ENCODE data around the gene RHOT2.

Gene RHOT2

DNA sequence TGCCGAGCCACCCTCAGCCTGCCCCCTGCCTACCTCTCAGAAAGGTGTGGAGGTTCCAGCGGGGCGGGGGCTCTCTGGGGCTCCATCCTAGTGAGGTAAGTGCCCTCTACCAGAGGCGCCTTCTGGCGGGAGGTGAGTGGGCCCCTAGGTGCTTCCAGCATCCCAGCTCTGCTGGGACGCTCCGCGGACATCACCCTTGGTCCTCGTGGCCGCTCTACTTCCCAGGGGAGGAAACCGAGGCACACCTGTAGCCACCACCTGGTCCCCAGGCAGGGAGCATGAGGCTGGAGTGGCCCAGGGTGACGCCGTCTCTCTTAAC is 24.9 kb upstream of the RHOT2 start:
- TF ChIP-seq, protein P1, sequence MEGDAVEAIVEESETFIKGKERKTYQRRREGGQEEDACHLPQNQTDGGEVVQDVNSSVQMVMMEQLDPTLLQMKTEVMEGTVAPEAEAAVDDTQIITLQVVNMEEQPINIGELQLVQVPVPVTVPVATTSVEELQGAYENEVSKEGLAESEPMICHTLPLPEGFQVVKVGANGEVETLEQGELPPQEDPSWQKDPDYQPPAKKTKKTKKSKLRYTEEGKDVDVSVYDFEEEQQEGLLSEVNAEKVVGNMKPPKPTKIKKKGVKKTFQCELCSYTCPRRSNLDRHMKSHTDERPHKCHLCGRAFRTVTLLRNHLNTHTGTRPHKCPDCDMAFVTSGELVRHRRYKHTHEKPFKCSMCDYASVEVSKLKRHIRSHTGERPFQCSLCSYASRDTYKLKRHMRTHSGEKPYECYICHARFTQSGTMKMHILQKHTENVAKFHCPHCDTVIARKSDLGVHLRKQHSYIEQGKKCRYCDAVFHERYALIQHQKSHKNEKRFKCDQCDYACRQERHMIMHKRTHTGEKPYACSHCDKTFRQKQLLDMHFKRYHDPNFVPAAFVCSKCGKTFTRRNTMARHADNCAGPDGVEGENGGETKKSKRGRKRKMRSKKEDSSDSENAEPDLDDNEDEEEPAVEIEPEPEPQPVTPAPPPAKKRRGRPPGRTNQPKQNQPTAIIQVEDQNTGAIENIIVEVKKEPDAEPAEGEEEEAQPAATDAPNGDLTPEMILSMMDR (IDR thresholded peaks at IDR 0.05) = no peak
- Histone ChIP-seq H3K9ac (no peak overlapping the region), H2AFZ (no peak overlapping the region), H3K9me3 (ENCODE audit: control insufficient read depth, low read length) (no peaks in the 10 kb centered on the region), H3K79me2 (peaks cover 34% of the 10 kb centered on the region), H3K4me3 (ENCODE audit: low read depth, low read length) (peak overlapping the region; percentile 83), H3K4me2 (ENCODE audit: low read length) (peak overlapping the region; percentile 83), H3K36me3 (ENCODE audit: control insufficient read depth, insufficient read depth, low read length) (no peaks in the 10 kb centered on the region), H3K27me3 (ENCODE audit: control insufficient read depth, insufficient read depth, low read length) (no peaks in the 10 kb centered on the region), H3K27ac (peak overlapping the region; percentile 85), H3K4me1 (peaks cover 36% of the 10 kb centered on the region)

DNA sequence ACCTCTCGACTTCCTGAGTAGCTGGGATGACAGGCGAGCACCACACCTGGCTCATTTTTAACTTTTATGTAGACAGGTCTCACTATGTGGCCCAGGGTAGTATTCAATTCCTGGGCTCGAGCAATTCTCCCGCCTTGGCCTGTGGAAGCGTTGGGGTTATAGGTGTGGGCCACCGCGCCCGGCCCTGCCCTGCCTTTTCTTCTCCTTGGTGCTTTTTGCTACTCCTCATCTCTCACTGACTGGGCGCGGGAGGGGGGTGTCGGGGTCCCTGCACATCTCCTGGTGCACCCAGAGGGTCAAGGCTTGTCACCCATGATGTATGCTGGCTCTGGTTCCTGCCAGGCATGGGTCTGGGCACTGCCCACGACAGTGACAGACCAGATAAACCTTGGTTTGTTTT is 23.4 kb upstream of the RHOT2 start:
- TF ChIP-seq, protein P1 (IDR thresholded peaks at IDR 0.05) = no peak
- Histone ChIP-seq H3K4me3 (ENCODE audit: low read depth, low read length) (no peak overlapping the region), H3K36me3 (ENCODE audit: control insufficient read depth, insufficient read depth, low read length) (no peaks in the 10 kb centered on the region), H3K27ac (no peak overlapping the region), H3K4me1 (peaks cover 42% of the 10 kb centered on the region), H3K9ac (no peak overlapping the region), H3K79me2 (peaks cover 34% of the 10 kb centered on the region), H3K4me2 (ENCODE audit: low read length) (no peak overlapping the region), H2AFZ (no peak overlapping the region), H3K9me3 (ENCODE audit: control insufficient read depth, low read length) (no peaks in the 10 kb centered on the region), H3K27me3 (ENCODE audit: control insufficient read depth, insufficient read depth, low read length) (no peaks in the 10 kb centered on the region)

DNA sequence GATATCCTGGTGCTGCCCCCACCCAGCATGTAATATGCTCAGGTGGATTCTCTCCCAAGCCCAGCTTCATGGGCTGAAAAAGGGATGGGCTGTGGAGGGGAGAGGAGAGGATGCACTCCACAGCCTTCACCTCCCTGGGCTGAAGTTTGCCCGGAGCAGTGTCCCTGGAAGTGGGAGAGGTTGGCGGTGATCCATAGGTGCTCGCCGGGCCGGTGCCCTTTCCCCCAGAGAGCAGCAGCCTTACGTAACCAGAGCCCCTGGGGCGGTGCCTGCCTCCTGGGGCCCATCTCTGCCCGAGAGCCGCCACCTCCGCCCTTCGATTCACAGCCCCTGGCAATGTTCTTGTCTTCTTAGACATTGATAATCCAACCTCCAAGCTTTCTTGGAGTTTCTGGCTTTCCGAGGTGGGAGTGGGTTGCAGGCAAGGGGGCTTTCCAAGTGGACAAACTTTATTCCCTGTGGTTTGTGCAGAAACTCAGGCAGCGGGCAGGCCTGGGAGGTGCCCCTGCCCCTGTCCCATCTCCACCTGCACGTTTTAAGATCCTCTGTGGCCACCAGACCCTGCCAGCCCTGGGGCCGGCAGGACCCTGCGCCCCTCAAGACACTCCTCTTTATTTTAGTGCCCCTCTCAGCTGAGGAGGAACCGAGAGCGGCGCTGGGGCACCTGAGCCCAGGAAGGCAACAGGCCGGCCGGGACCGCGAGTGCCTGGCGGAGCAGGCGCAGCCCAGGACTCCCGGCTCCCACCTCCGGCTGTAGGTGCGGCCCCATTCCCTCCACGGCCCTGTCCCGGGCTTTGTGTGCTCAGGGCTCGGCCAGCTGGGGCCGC is 21.9 kb upstream of the RHOT2 start:
- H3K9ac ChIP-seq = no peak overlapping the region
- TF ChIP-seq, protein P1 (IDR thresholded peaks at IDR 0.05) = no peak
- H3K79me2 ChIP-seq = peaks cover 34% of the 10 kb centered on the region
- no peaks in the 10 kb centered on the region for H3K36me3 ChIP-seq (ENCODE audit: control insufficient read depth, insufficient read depth, low read length)
- no peaks in the 10 kb centered on the region for H3K27me3 ChIP-seq (ENCODE audit: control insufficient read depth, insufficient read depth, low read length)
- H3K27ac ChIP-seq = peak overlapping the region; percentile 17
- no peaks in the 10 kb centered on the region for H3K9me3 ChIP-seq (ENCODE audit: control insufficient read depth, low read length)
- H3K4me2 ChIP-seq (ENCODE audit: low read length) = no peak overlapping the region
- peaks cover 46% of the 10 kb centered on the region for H3K4me1 ChIP-seq
- H3K4me3 ChIP-seq (ENCODE audit: low read depth, low read length) = no peak overlapping the region
- H2AFZ ChIP-seq = no peak overlapping the region

DNA sequence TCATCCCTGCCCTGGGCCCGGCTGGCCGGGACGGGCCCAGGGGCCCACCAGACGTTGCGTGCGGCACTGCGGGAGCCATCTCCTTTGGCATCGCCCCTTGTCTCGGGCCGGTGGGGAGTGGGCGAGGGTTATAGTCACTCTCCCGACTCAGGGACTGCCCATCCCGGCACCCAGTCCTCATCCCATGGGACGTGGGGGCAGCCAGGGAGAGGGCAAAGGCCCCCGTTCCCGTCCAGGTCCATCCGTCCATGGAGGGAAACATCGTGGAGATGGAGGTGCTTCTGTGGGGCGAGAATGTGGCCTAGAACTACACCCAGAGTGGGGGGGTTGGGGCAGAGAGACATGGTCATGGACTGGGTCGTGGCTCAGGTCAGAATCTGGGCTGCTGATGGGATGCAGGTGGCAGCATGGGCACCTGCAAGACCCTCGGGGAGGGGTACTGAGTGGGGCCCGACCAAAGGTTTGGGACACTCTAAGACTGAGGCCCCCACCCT is 21.2 kb upstream of the RHOT2 start:
- H3K36me3 ChIP-seq (ENCODE audit: control insufficient read depth, insufficient read depth, low read length) = no peaks in the 10 kb centered on the region
- H3K4me1 ChIP-seq = peaks cover 46% of the 10 kb centered on the region
- H3K9ac ChIP-seq = no peak overlapping the region
- H3K9me3 ChIP-seq (ENCODE audit: control insufficient read depth, low read length) = no peaks in the 10 kb centered on the region
- TF ChIP-seq, protein P1 (IDR thresholded peaks at IDR 0.05) = no peak
- no peaks in the 10 kb centered on the region for H3K27me3 ChIP-seq (ENCODE audit: control insufficient read depth, insufficient read depth, low read length)
- no peak overlapping the region for H3K4me3 ChIP-seq (ENCODE audit: low read depth, low read length)
- no peak overlapping the region for H2AFZ ChIP-seq
- peak overlapping the region; percentile 17 for H3K27ac ChIP-seq
- H3K79me2 ChIP-seq = peaks cover 34% of the 10 kb centered on the region
- no peak overlapping the region for H3K4me2 ChIP-seq (ENCODE audit: low read length)

All from parathyroid adenoma (tissue), 2 donors.